HPDE6-E6E7 (cell line): Measurements from ENCODE around the gene UBE2E1.

ENCODE experiments used
- DNase-seq: peaks from one replicate; pipeline ENCODE4 v3.0.0; 2011; ENCODE audit warnings: missing footprints; ENCODE audit errors: extremely low spot score

UBE2E1 gene

GRCh38 chr3:23795096-23795495 is 10.7 kb upstream of the UBE2E1 start:
- no peak for DNase-seq

DNA sequence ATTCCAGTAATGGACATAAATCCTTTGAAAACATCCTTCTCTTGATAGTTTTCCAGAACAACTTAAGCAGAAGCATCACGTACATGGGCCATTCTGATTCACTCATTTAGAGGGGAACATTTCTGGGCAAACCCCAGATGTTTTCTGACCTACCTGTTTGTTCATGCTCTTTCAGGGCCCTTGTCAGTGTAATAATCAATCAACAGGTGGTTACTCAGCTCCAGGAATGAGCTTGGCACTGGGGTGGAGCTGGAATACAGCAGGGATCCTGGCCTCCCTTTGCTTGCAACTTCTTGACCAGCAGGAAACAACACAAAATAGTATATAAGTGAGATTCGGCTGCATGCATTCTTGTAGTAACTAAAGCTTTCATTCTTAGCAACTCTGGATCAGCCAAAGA is 9.2 kb upstream of the UBE2E1 start:
- no peak for DNase-seq

DNA sequence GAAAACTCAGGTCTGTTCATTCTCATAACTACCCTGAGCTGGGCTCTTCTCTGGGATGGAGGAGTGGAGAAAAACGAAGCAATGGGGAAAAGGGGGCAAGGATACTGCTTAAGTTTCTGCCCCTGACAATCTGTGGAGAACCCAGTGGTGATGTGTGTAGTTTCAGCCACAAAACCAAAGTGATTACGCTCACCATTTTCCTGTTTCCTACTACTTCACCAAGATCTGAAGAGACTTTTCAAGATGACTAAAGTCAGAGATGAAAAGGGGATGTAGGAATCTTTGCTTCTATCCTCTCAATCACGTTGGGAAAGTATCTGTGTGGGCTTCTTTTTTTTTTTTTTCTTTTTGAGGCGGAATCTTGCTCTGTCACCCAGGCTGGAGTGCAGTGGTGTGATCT is 8.3 kb upstream of the UBE2E1 start:
- DNase-seq, result no peak

- no peak for DNase-seq
These were observed 7.3 kb upstream of the UBE2E1 start for GRCh38 chr3:23798456-23798855.

- no peak for DNase-seq
These were observed 6.9 kb upstream of the UBE2E1 start for GRCh38 chr3:23798876-23799275.

- no peak for DNase-seq
These were observed 5.0 kb upstream of the UBE2E1 start for GRCh38 chr3:23800731-23801130.

DNA sequence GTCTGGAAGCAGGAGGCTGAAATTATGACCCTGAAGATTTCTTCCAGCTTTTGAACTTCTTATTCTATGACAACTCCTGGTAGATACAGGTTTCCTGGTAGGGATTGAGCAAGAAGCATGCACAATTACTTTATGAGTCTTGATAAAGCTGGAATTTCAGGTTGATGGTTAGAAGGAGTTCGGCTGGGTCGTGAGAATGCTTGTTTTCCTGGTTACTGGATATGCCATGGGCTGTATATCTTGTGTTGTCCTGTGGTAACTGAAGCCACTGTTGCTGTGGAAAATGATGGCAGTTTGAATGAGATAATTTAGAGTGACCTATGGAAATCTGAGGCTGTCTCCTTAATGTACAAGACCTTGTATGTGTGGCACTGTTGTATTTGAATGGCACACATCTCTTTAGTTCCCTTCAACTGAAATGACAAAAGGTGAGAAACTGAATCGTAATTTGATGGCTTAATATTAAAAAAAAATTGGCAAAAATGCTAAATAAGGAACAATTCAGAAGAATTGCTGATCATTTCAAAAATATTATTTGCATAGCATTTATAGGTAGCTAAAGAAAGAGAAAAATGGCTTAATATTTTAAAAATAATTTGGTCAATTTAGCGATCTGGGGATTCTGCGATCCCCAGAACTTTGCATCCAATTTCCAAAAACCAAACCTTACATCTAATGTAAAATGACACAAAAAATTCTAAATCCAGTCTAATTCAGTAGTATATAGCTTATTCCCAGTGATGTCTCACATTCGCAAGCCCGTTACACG is 1.1 kb upstream of the UBE2E1 start:
- DNase-seq, result no peak

DNA sequence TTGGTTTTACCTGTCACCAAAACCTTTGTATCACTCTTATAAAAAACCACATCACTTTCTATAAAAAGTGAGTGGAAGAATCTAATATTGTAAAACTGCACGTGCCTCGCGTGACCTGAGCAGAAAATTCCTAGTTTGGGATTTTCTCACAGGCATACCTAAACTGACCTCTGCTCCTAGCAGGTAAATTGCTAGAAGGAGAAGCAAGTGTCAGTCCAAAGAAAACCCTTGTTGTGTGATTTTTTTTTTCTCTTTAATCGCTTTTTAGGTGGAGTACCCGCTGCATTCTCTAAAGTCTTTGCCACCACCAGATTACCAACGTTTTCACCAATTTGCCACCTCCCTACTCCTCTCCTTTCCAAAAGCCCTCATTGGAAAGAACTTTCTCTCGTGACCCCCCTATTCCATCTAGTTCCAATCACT is 534 bp upstream of the UBE2E1 start:
- DNase-seq, result no peak

- no peak for DNase-seq
These were observed 1.0 kb downstream of the UBE2E1 start for GRCh38 chr3:23806534-23807423.

- no peak for DNase-seq
These were observed 1.8 kb downstream of the UBE2E1 start for GRCh38 chr3:23807424-23808015.

DNA sequence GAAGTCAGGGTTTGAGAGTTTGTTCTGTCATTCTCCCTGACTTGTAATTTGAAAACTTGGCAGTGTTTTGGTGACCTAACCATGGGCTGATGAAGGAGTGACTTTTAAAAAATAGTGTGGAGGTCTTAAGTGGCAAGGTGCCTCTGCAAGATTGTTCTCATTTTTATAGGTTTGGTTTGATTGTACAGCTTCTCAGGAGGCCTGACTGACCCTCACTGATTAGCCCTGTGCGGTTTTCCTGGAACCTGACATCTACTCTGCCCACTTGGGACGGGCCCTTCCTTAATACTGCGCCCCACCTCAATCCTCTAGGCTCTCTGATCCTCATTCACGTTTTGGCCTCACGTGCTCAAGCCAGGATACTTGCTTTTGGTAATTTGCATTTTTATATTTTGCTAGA is 2.8 kb downstream of the UBE2E1 start:
- no peak for DNase-seq

- DNase-seq, result no peak
These were observed 3.5 kb downstream of the UBE2E1 start for GRCh38 chr3:23809294-23809693.

DNA sequence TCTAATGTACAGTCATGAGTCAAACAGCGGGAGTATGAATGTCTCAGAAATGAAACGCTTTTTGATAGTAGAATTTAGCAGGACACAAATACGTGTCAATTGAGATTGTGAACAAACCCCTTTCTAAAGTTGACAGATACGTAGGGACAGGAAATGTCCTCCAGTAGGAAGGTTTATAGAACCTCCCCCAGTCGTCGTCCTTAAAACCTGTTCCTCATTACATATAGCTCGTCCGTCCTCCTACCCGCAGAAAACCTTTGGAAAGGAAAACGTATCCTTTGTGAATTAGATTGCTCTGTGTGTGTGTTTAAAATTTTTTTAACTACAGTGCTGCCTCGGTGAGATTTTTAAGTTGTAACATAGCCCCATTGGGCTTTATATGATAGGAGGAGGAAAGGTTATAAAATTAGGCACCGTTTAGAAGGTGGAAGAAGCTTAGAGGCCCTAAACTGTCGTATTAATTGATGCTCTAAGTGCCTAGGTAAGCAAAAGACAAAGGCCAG is 4.1 kb downstream of the UBE2E1 start:
- no peak for DNase-seq

DNA sequence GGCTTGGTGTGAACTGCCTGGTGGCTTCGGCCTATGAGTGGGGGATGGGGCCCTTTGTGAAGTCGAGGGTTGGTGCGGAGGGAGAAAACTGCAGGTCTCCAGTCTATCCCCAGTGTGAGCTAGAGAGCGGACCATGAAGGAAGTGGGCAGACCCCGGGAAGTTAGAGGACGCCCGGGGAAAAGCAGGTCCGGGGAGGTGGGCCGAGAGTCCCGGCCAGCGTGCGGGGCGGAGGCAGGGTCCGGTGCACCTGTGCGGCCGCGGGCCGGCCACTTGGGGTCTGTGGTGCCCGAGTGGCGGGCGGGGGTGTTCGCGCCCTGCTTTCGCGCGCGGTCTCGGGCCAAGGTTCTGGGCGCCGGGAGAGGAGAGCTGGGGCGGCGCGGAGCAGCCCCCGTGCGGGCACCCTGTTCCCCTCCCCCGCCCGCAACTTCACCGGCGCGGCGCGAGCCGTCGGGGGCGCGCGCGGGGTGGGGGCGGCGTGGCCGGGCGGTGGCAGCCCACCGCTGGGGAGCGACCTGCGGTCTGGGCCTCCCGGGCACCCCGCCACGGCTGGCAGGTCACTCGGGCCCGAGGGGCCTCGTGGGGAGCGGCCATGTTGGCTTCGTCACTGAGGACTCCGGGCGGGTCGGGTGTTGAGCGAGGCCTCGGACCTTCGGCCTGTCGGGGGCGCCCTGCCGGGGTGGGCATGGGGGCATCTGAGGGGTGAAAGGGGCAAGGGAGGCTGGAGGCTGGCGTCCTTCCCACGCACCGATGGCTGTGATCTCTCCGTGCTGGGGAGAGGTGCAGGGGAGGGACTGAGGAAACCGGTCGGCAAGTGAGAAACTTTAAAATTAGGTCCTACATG is 4.8 kb downstream of the UBE2E1 start:
- no peak for DNase-seq

GRCh38 chr3:23811185-23811527 is 5.4 kb downstream of the UBE2E1 start:
- DNase-seq, result no peak

DNA sequence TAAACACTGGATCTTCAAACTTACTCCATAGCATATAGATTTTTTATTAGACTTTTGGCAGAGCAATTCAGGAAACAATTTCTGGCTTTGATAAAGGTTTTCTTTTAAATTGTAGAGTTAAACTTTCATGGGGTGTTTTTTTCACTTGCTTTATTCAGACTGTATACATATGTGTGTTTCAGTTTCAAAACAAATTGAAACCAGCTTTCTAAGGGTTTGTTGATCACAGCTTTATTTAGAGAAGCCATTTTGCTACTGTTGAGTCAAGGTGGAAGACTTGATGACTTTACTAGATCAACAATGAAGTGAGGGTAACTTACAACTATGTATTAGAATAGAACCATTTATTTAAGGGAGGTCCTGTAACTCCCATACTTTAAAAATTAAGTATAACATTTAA is 6.2 kb downstream of the UBE2E1 start:
- no peak for DNase-seq

DNA sequence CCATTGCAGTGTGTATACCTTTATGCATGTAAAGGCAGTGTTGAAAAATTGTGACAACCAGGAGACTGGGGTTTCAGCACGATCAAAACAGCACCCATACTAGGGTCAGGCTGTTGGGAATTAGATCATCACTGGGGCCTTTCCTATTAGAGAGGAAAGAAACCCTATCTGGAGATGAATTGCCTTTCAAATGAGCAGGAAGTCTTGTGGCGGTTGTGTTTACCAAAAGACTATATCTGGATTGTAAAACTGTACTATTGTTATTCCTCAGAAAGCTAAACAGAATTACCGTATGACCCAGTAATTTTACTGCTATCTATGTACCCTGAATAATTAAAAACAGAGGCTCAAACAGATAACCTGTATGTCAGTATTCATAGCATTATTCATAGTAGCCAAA is 10.1 kb downstream of the UBE2E1 start:
- no peak for DNase-seq

DNA sequence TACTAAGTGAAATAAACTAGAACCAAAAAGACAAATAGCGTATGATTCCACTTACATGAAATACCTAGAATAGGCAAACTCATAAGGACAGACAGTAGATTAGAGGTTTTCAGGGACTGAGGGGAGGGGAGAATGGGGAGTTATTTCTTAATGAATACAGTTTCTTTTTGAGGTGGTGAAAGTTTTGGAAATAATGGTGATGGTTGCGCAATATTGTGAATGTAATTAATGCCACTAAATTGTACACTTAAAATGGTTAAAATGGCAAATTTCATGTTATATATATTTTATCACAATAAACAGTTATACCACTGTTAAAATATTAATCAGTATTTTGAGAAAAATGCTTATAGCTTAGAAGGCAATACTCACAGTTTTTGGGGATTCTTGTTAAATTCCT is 11.0 kb downstream of the UBE2E1 start:
- no peak for DNase-seq

DNA sequence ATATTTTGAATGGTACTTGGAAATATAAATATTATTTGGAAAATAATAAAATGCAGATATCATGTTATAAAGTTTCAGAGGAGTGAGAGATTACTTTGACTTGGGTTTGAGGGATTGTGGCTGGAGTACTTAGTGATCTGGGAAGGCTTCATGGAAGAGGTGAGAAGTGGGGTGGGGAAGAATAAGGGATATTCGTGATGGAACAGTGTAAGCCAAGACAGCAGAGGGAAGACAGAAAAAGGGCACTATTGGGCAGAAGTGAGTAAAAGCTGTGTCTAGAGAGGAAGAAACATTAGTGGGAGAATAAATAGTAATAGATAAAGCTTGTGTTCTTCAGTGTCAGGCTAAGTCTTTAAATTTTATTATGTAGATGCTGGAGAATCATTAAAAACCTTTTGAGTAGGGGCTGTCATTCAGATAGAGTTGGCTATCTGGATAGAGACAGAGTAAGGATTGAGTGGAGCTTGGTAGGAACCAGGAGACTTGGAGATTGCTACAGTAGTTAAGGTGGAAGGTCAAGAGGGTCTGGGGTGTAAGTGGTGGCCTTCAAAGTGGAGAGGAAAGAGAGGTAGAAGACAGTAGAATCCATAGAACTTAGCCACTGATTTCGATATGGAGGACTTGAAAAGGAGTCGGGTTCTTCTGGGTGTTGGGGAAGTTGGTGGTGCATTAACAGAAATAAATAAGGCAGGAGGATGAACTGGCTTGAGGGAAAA is 11.9 kb downstream of the UBE2E1 start:
- DNase-seq, result no peak

DNA sequence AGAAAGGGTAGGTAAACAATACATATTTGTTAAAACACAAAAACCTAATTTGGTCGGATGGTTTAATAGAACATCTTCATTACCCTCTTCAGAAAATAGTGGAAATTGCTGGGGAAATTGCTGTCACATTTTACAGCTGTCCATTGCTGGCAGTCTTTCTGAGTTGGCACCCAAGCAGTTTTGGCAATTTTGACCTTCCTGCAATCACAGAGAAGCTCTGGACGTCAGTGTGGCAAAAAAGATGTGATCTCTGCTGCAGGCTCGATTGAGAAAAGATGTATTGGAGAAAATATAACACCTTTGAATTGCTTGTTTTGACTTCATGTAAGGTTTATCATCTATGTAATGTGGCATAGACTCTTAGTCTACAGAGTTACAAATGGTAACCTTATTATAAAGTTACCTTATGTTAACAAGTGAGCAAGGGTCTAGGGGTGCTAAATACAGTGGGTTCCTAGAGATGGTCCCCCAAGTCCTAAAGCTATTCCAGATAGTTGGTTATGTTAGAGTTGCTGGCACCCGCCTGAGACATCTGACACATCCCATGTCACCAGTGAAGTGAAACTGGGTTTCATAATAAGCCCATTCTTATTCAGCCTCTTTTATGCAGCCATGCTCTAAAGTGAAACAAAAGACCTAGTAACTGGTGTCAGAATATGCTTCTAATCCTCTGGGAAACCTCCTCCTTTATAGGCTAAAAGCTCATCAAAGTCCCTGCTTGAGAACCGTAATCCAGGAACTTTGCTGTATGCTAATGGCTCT is 14.0 kb downstream of the UBE2E1 start:
- no peak for DNase-seq
